Medulla oblongata (tissue), 1 donor: ENCODE results near the gene SMYD3.
"Not testable (repeated sequence)": the region's sequence is repeated elsewhere in the genome, so short reads cannot be mapped to it uniquely, and the experiment has no call there.

Source experiments
- DNase-seq: peaks from one replicate; pipeline ENCODE4 v3.0.0-alpha.2; 2015; ENCODE audit errors: extremely low spot score

Gene SMYD3

GRCh38 chr1:246357014-246357598 is 150.0 kb downstream of the SMYD3 start:
- not testable (repeated sequence) for DNase-seq

GRCh38 chr1:246355411-246356230 is 151.5 kb downstream of the SMYD3 start:
- DNase-seq = no peak

DNA sequence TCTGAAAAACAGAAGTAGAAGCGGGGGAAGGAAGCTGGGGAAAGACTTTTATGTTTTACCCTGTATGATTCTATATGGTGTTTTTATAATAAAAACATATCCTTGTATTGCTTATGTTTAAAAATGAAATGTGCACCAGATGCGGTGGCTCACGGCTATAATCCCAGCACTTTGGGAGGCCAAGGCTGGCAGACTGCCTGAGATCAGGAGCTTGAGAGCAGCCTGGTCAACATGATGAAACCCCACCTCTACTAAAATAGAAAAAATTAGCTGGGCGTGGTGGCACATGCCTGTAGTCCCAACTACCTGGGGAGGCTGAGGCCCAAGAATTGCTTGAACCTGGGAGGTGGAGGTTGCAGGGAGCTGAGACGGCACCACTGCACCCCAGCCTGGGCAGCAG is 155.4 kb downstream of the SMYD3 start:
- DNase-seq = no peak

- DNase-seq = no peak
These were observed 156.3 kb downstream of the SMYD3 start for GRCh38 chr1:246350745-246351144.

DNA sequence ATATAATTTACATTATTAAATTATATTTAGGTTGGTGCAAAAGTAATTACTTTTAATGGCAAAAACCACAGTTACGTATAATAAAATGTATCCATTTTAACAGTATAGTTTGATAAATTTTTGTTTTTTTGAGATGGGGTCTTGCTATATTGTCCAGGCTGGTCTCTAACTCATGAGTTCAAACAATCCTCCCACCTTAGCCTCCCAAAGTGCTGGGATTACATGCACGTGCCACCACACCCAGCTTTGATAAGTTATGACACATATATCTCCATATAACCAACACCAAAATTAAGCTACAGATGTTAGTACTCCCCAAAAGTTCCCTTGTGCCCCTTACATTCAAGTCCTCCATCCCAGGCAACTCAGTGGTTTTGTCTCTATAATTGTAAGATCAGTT is 163.1 kb downstream of the SMYD3 start:
- DNase-seq = no peak

DNA sequence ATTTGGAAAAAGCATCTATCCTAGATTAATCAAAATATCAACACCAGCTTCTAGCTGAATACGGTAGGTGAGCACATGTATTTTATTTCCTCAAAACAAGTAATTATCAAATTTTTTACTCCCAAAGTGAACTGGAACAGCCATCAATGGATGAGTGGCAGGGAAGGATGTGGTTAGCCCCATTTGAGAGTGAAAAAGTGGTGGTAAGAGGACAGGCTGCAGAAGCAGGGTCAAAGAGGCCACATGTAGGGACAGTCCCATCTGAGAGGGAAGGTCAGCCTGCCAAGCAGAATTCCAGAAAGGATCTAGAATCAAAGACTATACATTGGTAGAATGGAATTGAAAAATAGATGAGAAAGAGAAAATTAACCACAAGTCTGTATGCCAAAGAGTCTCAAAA is 163.8 kb downstream of the SMYD3 start:
- DNase-seq = no peak

DNA sequence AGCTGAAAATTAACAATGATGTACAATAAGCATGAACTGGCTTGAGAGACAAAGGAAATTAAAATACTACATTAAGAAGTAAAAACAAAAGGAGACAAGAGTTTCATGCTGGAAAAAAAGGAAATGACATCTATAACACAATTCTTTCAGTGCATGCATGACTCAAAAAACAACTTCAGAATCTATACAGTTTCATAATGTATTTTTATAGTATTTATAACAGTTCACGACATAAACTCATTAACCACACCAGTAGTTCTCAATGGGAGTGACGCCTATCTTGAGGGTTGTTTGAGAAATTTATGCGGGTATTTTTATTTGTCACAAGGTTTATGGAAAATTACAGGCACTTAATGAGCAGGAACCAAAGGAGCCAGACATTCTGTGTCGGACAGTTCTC is 168.5 kb downstream of the SMYD3 start:
- no peak for DNase-seq

GRCh38 chr1:246338098-246338497 is 169.0 kb downstream of the SMYD3 start:
- DNase-seq = no peak

- DNase-seq = no peak
These were observed 171.9 kb downstream of the SMYD3 start for GRCh38 chr1:246335151-246335550.

- no peak for DNase-seq
These were observed 173.2 kb downstream of the SMYD3 start for GRCh38 chr1:246333855-246334254.

GRCh38 chr1:246332078-246332477 is 175.0 kb downstream of the SMYD3 start:
- no peak for DNase-seq

- no peak for DNase-seq
These were observed 177.2 kb downstream of the SMYD3 start for GRCh38 chr1:246329900-246330299.

- not testable (repeated sequence) for DNase-seq
These were observed 177.8 kb downstream of the SMYD3 start for GRCh38 chr1:246329292-246329691.

- DNase-seq = no peak
These were observed 182.4 kb downstream of the SMYD3 start for GRCh38 chr1:246324711-246325110.

GRCh38 chr1:246324033-246324432 is 183.0 kb downstream of the SMYD3 start:
- DNase-seq = not testable (repeated sequence)

DNA sequence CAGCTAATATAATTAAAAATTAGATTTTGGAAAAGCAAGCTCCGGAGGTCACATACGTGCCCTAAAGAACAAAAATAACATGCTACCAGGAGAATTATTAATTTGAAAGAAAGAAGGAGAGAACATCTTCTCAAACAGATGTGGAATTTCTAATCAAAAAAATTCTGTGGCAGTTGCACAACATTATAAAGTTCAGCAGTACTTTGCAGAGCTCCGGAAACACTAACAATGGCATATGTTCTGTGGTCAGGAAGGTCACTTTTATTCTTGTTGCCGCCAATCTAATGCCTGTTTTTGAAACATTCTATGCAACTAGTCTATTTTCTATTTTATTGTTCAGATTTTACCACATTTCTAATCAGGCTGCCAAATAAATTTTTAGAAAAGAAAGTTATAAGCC is 186.8 kb downstream of the SMYD3 start:
- no peak for DNase-seq

DNA sequence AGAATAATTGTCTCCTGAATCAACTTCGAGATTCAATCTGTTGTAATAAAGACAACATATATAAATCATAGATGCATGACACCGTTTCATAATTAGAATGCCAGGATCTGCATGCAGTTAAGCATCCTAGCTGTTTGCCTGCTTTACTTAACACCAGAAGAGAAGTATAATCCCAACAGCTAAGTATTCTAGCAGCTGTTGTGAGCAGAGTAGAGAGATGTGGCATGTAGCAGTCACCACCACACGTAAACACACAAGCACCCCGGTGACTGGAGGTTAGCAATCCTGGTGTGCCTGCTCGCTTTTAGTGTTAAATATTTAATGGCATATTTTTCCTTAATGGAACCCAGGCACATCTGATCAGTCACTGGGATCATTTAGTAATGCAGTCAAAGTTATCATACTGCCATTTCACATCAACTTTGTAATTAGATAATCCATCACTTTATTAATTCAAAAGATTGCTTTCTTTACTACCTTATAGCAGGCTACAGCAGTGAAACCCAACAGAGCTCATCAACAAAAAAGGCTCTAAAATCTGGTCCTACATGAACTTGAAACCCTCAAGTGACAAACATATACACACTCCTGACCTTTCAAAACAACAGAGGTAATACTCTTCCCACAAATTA is 187.9 kb downstream of the SMYD3 start:
- no peak for DNase-seq

DNA sequence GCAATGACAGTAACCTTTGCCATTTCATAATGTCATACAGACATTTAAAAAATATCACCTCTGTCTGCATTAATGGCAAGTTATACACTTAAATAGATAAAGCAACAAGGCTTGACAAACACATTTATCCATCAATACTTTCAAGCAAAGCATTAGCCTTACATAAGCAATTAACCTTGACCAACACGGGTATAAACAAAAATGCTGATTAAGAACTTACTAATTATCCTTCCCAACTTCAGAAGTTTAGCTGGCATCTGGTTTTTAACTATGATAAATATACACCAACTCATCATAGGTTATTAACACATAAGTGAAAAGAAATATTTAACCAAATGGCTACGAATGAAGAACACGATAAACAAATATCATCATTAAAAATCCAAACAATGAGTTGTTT is 188.5 kb downstream of the SMYD3 start:
- no peak for DNase-seq

GRCh38 chr1:246318036-246318359 is 189.1 kb downstream of the SMYD3 start:
- DNase-seq = no peak

DNA sequence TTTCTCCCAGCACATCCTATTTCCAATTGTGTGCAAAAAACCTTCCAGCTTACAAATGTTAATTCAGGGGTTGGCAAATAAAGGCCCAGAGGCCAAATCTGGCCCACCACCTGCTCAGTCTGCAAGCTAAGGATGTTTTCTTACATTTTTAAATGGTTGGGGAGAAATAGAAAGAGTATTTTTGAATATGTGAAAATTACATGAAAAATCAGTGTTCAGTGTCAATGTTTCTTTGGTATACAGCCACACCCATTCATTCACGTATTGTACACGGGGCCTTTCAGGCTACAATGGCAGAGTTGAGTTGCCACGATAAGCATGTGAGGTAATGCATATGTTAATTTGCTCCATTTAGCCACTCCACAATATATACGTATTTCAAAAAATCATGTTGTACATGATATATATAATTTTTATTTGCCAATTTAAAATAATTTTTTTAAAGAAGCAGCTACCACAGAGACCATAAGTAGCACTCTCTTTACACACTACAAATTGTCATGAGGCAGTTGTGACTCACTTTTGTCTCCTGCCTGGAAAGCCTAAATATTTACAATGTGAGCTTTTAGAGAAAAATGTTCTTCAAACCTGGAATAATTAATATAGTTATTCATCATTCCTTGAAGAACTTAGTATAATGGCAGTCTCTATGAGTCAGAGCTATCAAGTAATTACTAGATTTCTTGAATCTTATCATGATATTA is 189.6 kb downstream of the SMYD3 start:
- DNase-seq = no peak

DNA sequence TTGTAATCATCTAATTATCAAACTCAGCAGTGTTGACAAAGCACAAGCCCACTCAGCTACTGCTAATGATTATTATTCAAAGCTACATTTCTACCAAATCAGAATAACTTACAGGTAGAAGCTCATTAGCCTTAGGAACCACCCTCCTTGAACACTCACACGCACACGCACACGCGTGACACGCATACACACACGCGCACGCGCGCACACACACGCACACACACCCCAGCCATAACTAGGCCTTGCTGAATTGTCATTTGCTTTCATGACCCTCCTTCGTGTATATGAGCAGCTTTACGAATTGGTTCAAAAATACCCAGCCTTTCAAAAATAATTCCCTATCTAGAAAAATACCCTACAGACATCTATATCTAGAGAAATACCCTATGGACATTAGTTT is 195.6 kb downstream of the SMYD3 start:
- no peak for DNase-seq

- DNase-seq = no peak
These were observed 197.7 kb downstream of the SMYD3 start for GRCh38 chr1:246309247-246309884.
